ENCODE measurements around the gene WFIKKN1.

Gene WFIKKN1

DNA sequence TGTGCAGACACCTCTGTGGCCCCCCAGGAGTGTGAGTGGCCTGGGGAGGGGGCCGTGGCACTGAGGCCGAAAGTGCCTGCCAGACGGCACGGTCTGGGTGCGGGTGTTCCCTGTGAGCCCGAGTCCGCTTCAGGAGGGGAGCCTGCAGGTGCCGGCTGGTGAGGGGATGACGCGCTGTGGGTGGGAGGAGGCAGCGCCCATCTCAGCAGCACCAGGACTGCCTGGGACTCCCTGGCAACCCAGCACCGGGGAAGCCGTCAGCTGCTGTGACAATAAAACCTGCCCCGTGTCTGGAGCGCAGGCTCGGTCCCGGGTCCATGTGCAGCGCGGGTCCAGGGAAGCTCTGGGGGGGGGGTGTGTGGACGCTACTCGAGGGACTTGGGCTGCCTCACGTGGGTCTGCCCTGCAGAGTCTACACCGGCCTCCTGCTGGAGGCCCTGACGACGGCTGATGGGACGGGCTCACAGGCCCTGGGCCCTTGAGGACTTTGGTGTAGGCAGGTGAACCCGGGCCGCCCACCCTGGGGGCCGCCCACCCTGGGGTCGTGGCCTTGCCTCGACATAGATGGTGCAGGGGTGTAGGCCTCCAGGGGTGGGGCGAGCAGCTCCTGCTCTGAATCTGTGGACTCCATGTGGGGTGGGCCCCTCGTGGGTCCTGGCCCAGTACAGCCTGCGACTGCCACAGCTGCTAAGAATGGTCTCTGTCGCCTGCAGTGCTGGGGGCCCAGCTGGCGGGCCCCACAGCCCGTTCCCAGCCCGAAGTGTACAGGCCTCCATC lies 46.8 kb upstream of the WFIKKN1 start (continued):
- peak; percentile 98 for TF ChIP-seq ZFP69B (tag by site-specific recombination; IDR thresholded peaks at IDR 0.05)
- TF ChIP-seq BCL11B (tag by site-specific recombination; IDR thresholded peaks at IDR 0.05; ENCODE audit: low read depth), result 0 out of 2 replicates have a peak, but pooled peaks have one; percentile 12
- TF ChIP-seq KLF1 (tag by site-specific recombination; IDR thresholded peaks at IDR 0.05), result no peak
- TF ChIP-seq RBAK (tag by site-specific recombination; IDR thresholded peaks at IDR 0.05), result no peak
- peak; percentile 25; the same call in 1 of the 2 replicates for TF ChIP-seq ZNF24 (tag by site-specific recombination; IDR thresholded peaks at IDR 0.05)
- peak; percentile 92 for TF ChIP-seq GLIS1 (tag by site-specific recombination; IDR thresholded peaks at IDR 0.05)
- no peak for TF ChIP-seq ZNF37A (tag by site-specific recombination; IDR thresholded peaks at IDR 0.05)
- peak; percentile 93 for TF ChIP-seq ZIC2 (tag by site-specific recombination; IDR thresholded peaks at IDR 0.05)
- no peak for TF ChIP-seq SCRT2 (tag by site-specific recombination; IDR thresholded peaks at IDR 0.05)
- TF ChIP-seq TSHZ1 (tag by site-specific recombination; IDR thresholded peaks at IDR 0.05; ENCODE audit: borderline replicate concordance), result no peak
- TF ChIP-seq ZNF2 (tag by site-specific recombination; IDR thresholded peaks at IDR 0.05), result peak; percentile 61; the same call in 1 of the 2 replicates
- peak; percentile 49; the same call in 1 of the 2 replicates for TF ChIP-seq ZFHX2 (tag by site-specific recombination; conservative IDR thresholded peaks at IDR 0.05)
- TF ChIP-seq SP2 (tag by site-specific recombination; IDR thresholded peaks at IDR 0.05), result peak; percentile 28; the same call in 1 of the 2 replicates
- TF ChIP-seq, protein P1, sequence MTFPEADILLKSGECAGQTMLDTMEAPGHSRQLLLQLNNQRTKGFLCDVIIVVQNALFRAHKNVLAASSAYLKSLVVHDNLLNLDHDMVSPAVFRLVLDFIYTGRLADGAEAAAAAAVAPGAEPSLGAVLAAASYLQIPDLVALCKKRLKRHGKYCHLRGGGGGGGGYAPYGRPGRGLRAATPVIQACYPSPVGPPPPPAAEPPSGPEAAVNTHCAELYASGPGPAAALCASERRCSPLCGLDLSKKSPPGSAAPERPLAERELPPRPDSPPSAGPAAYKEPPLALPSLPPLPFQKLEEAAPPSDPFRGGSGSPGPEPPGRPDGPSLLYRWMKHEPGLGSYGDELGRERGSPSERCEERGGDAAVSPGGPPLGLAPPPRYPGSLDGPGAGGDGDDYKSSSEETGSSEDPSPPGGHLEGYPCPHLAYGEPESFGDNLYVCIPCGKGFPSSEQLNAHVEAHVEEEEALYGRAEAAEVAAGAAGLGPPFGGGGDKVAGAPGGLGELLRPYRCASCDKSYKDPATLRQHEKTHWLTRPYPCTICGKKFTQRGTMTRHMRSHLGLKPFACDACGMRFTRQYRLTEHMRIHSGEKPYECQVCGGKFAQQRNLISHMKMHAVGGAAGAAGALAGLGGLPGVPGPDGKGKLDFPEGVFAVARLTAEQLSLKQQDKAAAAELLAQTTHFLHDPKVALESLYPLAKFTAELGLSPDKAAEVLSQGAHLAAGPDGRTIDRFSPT (tag by site-specific recombination; IDR thresholded peaks at IDR 0.05), result peak; percentile 86
- no peak for TF ChIP-seq ZNF202 (tag by site-specific recombination; IDR thresholded peaks at IDR 0.05; ENCODE audit: borderline replicate concordance)
- no peak for TF ChIP-seq ZNF76 (tag by site-specific recombination; IDR thresholded peaks at IDR 0.05; ENCODE audit: borderline replicate concordance, low read depth)
- no peak for TF ChIP-seq ZNF623 (tag by site-specific recombination; IDR thresholded peaks at IDR 0.05)
- TF ChIP-seq WT1 (tag by site-specific recombination; IDR thresholded peaks at IDR 0.05), result no peak
- TF ChIP-seq AEBP2 (tag by site-specific recombination; IDR thresholded peaks at IDR 0.05; ENCODE audit: borderline replicate concordance), result no peak
- peak; percentile 77 for TF ChIP-seq ZBTB20 (tag by site-specific recombination; IDR thresholded peaks at IDR 0.05)
- no peak for TF ChIP-seq ZSCAN5A (tag by site-specific recombination; IDR thresholded peaks at IDR 0.05)
- peak; percentile 63 for TF ChIP-seq SP7 (tag by site-specific recombination; IDR thresholded peaks at IDR 0.05)
- TF ChIP-seq ZNF292 (tag by site-specific recombination; IDR thresholded peaks at IDR 0.05; ENCODE audit: borderline replicate concordance, low read depth), result no peak
- no peak for TF ChIP-seq ZNF768 (tag by site-specific recombination; IDR thresholded peaks at IDR 0.05)
- peak; percentile 75 for TF ChIP-seq GLIS2 (tag by site-specific recombination; IDR thresholded peaks at IDR 0.05)
- no peak for TF ChIP-seq ZNF558 (tag by site-specific recombination; IDR thresholded peaks at IDR 0.05)
- TF ChIP-seq ZNF426 (tag by site-specific recombination; IDR thresholded peaks at IDR 0.05), result no peak
- TF ChIP-seq, protein P2, sequence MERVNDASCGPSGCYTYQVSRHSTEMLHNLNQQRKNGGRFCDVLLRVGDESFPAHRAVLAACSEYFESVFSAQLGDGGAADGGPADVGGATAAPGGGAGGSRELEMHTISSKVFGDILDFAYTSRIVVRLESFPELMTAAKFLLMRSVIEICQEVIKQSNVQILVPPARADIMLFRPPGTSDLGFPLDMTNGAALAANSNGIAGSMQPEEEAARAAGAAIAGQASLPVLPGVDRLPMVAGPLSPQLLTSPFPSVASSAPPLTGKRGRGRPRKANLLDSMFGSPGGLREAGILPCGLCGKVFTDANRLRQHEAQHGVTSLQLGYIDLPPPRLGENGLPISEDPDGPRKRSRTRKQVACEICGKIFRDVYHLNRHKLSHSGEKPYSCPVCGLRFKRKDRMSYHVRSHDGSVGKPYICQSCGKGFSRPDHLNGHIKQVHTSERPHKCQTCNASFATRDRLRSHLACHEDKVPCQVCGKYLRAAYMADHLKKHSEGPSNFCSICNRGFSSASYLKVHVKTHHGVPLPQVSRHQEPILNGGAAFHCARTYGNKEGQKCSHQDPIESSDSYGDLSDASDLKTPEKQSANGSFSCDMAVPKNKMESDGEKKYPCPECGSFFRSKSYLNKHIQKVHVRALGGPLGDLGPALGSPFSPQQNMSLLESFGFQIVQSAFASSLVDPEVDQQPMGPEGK (tag by site-specific recombination; IDR thresholded peaks at IDR 0.05), result peak; percentile 83
- no peak for TF ChIP-seq ZNF701 (tag by site-specific recombination; IDR thresholded peaks at IDR 0.05)
- TF ChIP-seq ZNF391 (tag by site-specific recombination; IDR thresholded peaks at IDR 0.05; ENCODE audit: borderline replicate concordance, low read depth), result peak; percentile 20; the same call in 1 of the 2 replicates

Measured in HEK293 (cell line).